Naive B cell (primary cell): ENCODE data around the gene DLL3. TPM values are rescaled to one million over a fixed set of nuclear protein-coding genes. Genes with fewer than 3 reads are reported as not detected.
A peak's percentile ranks its signal among the peaks of the same experiment; 100 is the strongest.
"Not testable (repeated sequence)": the region's sequence is repeated elsewhere in the genome, so short reads cannot be mapped to it uniquely, and the experiment has no call there.

Experiments used
- ATAC-seq, 2 donors: fragments of 150-1000 bp; cut with Tn5 transposase; 2 replicates each; pipeline ENCODE4 v1.10.0; 2021; ENCODE audit warnings: low read depth in 2 of 2, mild to moderate bottlenecking in 2 of 2, moderate library complexity in 2 of 2
- DNase-seq: peaks from one replicate; pipeline ENCODE4 v3.0.0; 2022
- H3K27ac Mint-ChIP-seq, 6 donors: one replicate each; pipeline ENCODE4 v1.8.0; 2020 to 2022; ENCODE audit warnings: mild to moderate bottlenecking in 6 of 6, mixed read lengths in 6 of 6, moderate library complexity in 5 of 6, inconsistent platforms in 2 of 6
- H3K27me3 Mint-ChIP-seq, 3 donors: one replicate each; pipeline ENCODE4 v1.8.0; 2021 to 2022; ENCODE audit warnings: mixed read lengths in 3 of 3, mild to moderate bottlenecking in 1 of 3
- H3K36me3 Mint-ChIP-seq, 2 donors: one replicate each; pipeline ENCODE4 v1.8.0; 2020 to 2022; ENCODE audit warnings: mixed read lengths in 2 of 2, inconsistent platforms in 1 of 2, mild to moderate bottlenecking in 1 of 2
- H3K4me1 Mint-ChIP-seq, 3 donors: one replicate each; pipeline ENCODE4 v1.8.0; 2020 to 2022; ENCODE audit warnings: mixed read lengths in 3 of 3, inconsistent platforms in 1 of 3, mild to moderate bottlenecking in 1 of 3, moderate library complexity in 1 of 3
- H3K4me3 Mint-ChIP-seq, 8 donors: one replicate each; pipeline ENCODE4 v1.8.0; 2020 to 2022; ENCODE audit warnings: mild to moderate bottlenecking in 8 of 8, mixed read lengths in 8 of 8, moderate library complexity in 8 of 8, inconsistent platforms in 2 of 8
- H3K9me3 Mint-ChIP-seq, 7 donors: one replicate each; pipeline ENCODE4 v1.8.0; 2020 to 2022; ENCODE audit warnings: mixed read lengths in 7 of 7, mild to moderate bottlenecking in 5 of 7, inconsistent platforms in 2 of 7, moderate library complexity in 1 of 7
- polyA plus RNA-seq, 6 donors: library from polyadenylated mRNA; unstranded; fragments of 300-500 nt; fragmentation: Illumina TruSeq; gene quantifications; one replicate each; pipeline ENCODE4 v1.2.3, GENCODE V29; 2021; ENCODE audit warnings: low read depth in 6 of 6

Gene DLL3
- under 1 TPM in 4 of 6 donors, not detected in 2; 0.20 to 0.89 (median 0.55) TPM for polyA plus RNA-seq

GRCh38 chr19:39498798-39499642, at the start of gene DLL3:
Gene DLL3, plus strand, starts transcription at chr19:39498947. Its CDS starts 28 bp downstream, at chr19:39498975.
- peak within 1 kb of the TSS in 3 of 6 donors; percentile 27 to 52 (median 49) for H3K27ac Mint-ChIP-seq
- DNase-seq = peak; percentile 27
- peaks cover 0 to 9% of the 10 kb centered on the region in 2 donors for H3K36me3 Mint-ChIP-seq
- peaks cover 13 to 50% (median 27%) of the 10 kb centered on the region in 3 donors for H3K27me3 Mint-ChIP-seq
- peak within 1 kb of the TSS; percentile 73 to 91 (median 87) for H3K4me3 Mint-ChIP-seq
- no peaks in the 10 kb centered on the region for H3K9me3 Mint-ChIP-seq
- peak; percentile 29 to 35 for ATAC-seq
- H3K4me1 Mint-ChIP-seq = peaks cover 30 to 43% (median 37%) of the 10 kb centered on the region in 3 donors

- peaks cover 0 to 2% (median 0%) of the 10 kb centered on the region in 7 donors for H3K9me3 Mint-ChIP-seq
- H3K4me1 Mint-ChIP-seq = peaks cover 64 to 86% (median 71%) of the 10 kb centered on the region in 3 donors
- ATAC-seq = no peak
- H3K4me3 Mint-ChIP-seq = peak overlapping the region in 7 of 8 donors; percentile 10 to 100 (median 34)
- peaks cover 10 to 31% of the 10 kb centered on the region in 2 donors for H3K36me3 Mint-ChIP-seq
- DNase-seq = no peak
- no peaks in the 10 kb centered on the region for H3K27me3 Mint-ChIP-seq
- peak overlapping the region; percentile 60 to 95 (median 84) for H3K27ac Mint-ChIP-seq
These were observed 49.5 kb upstream of the DLL3 start for GRCh38 chr19:39449116-39449797.

DNA sequence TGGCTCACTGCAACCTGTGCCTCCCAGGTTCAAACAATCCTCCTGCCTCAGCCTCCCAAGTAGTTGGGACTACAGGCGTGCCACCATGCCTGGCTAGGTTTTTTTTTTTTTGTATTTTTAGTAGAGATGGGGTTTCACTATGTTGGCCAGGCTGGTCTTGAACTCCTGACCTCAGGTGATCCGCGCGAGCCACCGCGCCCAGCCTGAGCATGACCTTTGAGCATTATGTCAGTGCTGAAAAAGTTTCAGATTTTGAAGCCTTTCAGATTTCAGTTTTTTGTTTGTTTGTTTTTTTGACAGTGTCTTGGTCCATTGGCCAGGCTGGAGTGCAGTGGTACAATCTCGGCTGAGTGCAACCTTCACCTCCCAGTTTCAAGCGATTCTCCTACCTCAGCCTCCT, 47.5 kb upstream of the DLL3 start:
- H3K27me3 Mint-ChIP-seq = not testable (repeated sequence)

GRCh38 chr19:39463403-39463802, 35.3 kb upstream of the DLL3 start:
- peaks cover 4 to 46% of the 10 kb centered on the region in 2 donors for H3K36me3 Mint-ChIP-seq
- ATAC-seq (no peak), DNase-seq (no peak)
- H3K9me3 Mint-ChIP-seq = no peaks in the 10 kb centered on the region
- H3K4me3 Mint-ChIP-seq = peak overlapping the region in 1 of 8 donors; percentile 6
- peak overlapping the region in 1 of 6 donors; percentile 25 for H3K27ac Mint-ChIP-seq
- H3K27me3 Mint-ChIP-seq = no peaks in the 10 kb centered on the region
- H3K4me1 Mint-ChIP-seq = peaks cover 4 to 14% (median 11%) of the 10 kb centered on the region in 3 donors

More for the DNA sequence above, 47.5 kb upstream of the DLL3 start:
- DNase-seq, H3K4me3 Mint-ChIP-seq, ATAC-seq, H3K9me3 Mint-ChIP-seq: not testable (repeated sequence)
- Mint-ChIP-seq H3K36me3 (peaks cover 10 to 28% of the 10 kb centered on the region in 2 donors), H3K27ac (peak overlapping the region in 1 of 6 donors; percentile 93), H3K4me1 (peaks cover 56 to 74% (median 67%) of the 10 kb centered on the region in 3 donors)

DNA sequence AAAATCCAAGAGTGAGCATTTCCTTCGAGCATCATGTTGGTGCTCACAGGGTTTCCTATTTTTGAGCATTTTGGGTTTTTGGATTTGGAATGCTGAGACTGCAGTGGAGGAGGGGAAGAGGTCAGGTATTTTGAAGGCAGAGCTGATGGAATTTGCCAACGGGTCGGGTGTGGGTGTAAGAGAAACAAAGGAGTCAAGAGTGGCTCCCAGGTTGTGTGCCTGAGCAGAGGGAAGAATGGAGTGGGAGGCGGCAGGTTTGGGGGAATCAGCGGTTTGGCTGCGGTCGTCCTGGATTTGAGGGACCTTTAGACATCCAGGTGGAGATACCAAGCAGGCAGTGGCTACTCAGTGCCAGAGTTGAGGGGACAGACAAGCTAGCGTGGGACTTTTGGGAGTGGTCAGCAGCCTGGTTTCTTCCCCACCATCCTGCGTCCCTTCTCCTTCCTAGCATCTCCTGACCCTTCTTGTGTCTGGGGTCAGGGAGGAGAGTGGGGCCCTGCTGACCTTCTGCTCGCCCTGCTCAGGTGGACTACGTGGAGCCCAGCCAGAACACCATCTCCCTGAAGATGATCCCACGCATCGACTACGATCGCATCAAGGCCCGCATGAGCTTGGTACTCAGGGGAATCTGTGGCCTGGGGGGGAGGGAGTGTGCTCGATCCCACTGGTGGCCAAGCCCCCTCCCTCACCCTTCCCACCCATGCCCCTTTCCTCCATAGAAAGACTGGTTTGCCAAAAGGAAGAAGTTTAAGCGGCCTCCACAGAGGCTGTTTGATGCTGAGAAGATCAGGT, 32.6 kb upstream of the DLL3 start:
- peaks cover 4 to 49% of the 10 kb centered on the region in 2 donors for H3K36me3 Mint-ChIP-seq

DNA sequence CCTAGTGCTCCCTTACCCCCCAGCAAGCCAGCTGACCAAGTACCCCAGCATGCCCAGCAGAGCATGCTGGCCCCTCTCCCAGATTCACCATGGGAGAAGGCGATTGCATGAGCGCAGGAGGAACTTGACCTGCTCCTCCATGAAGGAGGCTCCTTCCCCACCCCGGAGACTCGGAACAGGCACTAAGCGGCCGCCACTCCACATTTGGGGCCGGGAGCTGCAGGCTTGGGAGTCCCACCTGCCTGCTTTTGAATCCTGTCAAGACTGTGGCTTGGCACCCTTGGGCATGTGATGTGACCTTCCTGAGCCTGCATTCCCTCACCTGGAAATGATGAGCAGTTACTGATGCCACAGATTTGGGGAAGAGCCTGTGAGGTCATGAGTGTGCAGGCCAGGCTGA, 30.8 kb upstream of the DLL3 start:
- DNase-seq (no peak), ATAC-seq (no peak)
- H3K36me3 Mint-ChIP-seq = peaks cover 7 to 59% of the 10 kb centered on the region in 2 donors
- peaks cover 8 to 17% (median 10%) of the 10 kb centered on the region in 3 donors for H3K4me1 Mint-ChIP-seq
- H3K27ac Mint-ChIP-seq = peak overlapping the region in 1 of 6 donors; percentile 53
- no peaks in the 10 kb centered on the region for H3K9me3 Mint-ChIP-seq
- H3K27me3 Mint-ChIP-seq = no peaks in the 10 kb centered on the region
- H3K4me3 Mint-ChIP-seq = no peak overlapping the region

More for the DNA sequence above, 32.6 kb upstream of the DLL3 start:
- Mint-ChIP-seq H3K4me3 (peak overlapping the region in 1 of 8 donors; percentile 60), H3K27me3 (no peaks in the 10 kb centered on the region), H3K27ac (peak overlapping the region in 1 of 6 donors; percentile 86), H3K9me3 (no peaks in the 10 kb centered on the region), H3K4me1 (peaks cover 5 to 9% (median 5%) of the 10 kb centered on the region in 3 donors)
- ATAC-seq (no peak), DNase-seq (no peak)

DNA sequence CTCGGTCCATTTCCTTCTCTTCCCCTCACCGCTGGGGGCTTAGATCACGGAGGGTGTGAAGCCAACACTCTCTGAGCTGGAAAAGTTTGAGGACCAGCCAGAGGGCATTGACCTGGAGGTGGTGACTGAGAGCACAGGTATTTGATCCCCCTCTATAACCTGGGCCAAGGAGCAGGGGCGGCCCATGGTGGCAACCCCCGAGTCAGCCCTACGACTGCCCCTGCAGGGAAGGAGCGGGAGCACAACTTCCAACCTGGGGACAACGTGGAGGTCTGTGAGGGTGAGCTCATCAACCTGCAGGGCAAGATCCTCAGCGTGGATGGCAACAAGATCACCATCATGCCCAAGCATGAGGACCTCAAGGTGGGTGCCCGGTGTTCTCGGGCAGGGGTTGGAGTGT, 29.7 kb upstream of the DLL3 start:
- no peaks in the 10 kb centered on the region for H3K9me3 Mint-ChIP-seq
- peaks cover 7 to 59% of the 10 kb centered on the region in 2 donors for H3K36me3 Mint-ChIP-seq
- H3K4me3 Mint-ChIP-seq = no peak overlapping the region
- H3K27me3 Mint-ChIP-seq = no peaks in the 10 kb centered on the region
- DNase-seq (no peak), ATAC-seq (no peak)
- peak overlapping the region in 2 of 6 donors; percentile 26 to 81 for H3K27ac Mint-ChIP-seq
- peaks cover 9 to 19% (median 13%) of the 10 kb centered on the region in 3 donors for H3K4me1 Mint-ChIP-seq

DNA sequence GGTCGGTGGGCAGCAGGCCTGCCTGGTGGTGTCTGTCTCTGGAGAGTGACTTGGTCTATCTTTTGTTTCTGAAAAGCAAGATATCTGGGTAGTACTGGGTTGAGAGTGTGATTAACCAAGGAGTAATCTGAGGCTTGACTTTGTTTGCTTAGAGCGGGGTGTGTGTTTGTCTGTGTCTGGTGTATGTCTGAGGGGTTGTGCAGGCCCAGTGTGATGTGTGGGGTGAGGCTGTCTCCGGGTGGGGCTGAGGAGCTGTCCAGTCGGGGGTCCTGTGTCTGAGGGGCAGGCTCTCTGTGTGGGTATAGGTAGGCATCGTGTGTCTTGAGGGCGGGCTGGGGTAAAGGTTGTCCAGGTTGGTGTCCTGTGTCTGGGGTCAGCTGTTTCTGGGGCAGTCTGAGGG, 29.2 kb upstream of the DLL3 start:
- Mint-ChIP-seq H3K27me3 (no peaks in the 10 kb centered on the region), H3K9me3 (no peaks in the 10 kb centered on the region), H3K4me3 (no peak overlapping the region), H3K4me1 (peaks cover 11 to 22% (median 18%) of the 10 kb centered on the region in 3 donors), H3K27ac (peak overlapping the region in 2 of 6 donors; percentile 48 to 81), H3K36me3 (peaks cover 7 to 59% of the 10 kb centered on the region in 2 donors)
- ATAC-seq (no peak), DNase-seq (no peak)

DNA sequence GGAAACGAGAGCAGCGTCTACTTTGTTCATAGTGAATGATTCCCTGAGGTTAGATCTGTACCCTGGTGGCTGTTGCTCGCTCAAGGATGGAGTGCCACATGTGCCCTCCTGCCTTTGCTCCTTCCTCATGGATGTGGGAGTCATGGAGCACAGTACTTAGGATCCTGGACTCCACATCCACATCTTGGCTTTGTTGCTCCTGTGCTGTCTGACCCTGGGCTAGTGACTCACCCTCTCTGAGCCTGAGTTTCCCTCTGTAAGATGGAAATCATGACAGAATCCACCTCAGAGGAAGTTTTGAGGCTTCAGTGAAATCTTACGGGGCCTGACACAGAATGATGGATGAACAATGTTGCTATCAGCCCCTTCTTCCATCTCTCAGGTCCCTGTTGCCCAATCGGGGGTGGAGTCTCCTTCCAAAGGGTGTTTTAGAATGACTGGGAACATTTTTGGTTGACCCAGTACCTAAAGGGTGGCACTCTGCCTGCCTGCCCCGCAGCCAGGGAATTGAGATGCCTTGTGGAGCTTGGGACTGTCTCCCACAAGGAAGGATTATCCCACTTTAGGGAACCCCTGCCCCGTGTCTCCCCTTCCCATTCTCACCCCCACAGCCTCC, 27.9 kb upstream of the DLL3 start:
- Mint-ChIP-seq H3K36me3 (peaks cover 7 to 47% of the 10 kb centered on the region in 2 donors), H3K4me1 (peaks cover 15 to 26% (median 16%) of the 10 kb centered on the region in 3 donors), H3K9me3 (no peaks in the 10 kb centered on the region), H3K27ac (peak overlapping the region in 3 of 6 donors; percentile 34 to 79 (median 70)), H3K27me3 (no peaks in the 10 kb centered on the region), H3K4me3 (no peak overlapping the region)
- no peak for DNase-seq
- ATAC-seq = no peak

GRCh38 chr19:39471756-39472536, 26.8 kb upstream of the DLL3 start:
- Mint-ChIP-seq H3K4me1 (peaks cover 15 to 26% (median 16%) of the 10 kb centered on the region in 3 donors), H3K4me3 (no peak overlapping the region), H3K27ac (peak overlapping the region in 1 of 6 donors; percentile 30), H3K36me3 (peaks cover 10 to 39% of the 10 kb centered on the region in 2 donors), H3K27me3 (no peaks in the 10 kb centered on the region), H3K9me3 (no peaks in the 10 kb centered on the region)
- no peak for ATAC-seq
- DNase-seq = no peak

GRCh38 chr19:39472746-39473442, 25.9 kb upstream of the DLL3 start:
- Mint-ChIP-seq H3K27ac (no peak overlapping the region), H3K4me1 (peaks cover 15 to 26% (median 16%) of the 10 kb centered on the region in 3 donors), H3K27me3 (no peaks in the 10 kb centered on the region), H3K36me3 (peaks cover 10 to 34% of the 10 kb centered on the region in 2 donors), H3K4me3 (no peak overlapping the region), H3K9me3 (no peaks in the 10 kb centered on the region)
- DNase-seq (no peak), ATAC-seq (no peak)
